ENCODE measurements around the gene LELP1. TPM values are rescaled to one million over a fixed set of nuclear protein-coding genes. Genes with fewer than 3 reads are reported as not detected.

LELP1 gene
- total RNA-seq, 2 experiments from 2014 or later = not detected

Other genes starting within 250 kb of the LELP1 start
- gene SPRR4, start 232.8 kb upstream of the LELP1 start, total RNA-seq = not detected
- gene SPRR1A, start 219.3 kb upstream of the LELP1 start, total RNA-seq = not detected
- not detected for gene SPRR3, start 201.7 kb upstream of the LELP1 start, total RNA-seq
- gene SPRR1B, start 172.2 kb upstream of the LELP1 start, total RNA-seq = not detected
- gene SPRR2D, start 162.3 kb upstream of the LELP1 start, total RNA-seq = not detected
- not detected for gene SPRR2A, start 145.9 kb upstream of the LELP1 start, total RNA-seq
- not detected for gene SPRR2B, start 131.8 kb upstream of the LELP1 start, total RNA-seq
- not detected for gene SPRR2E, start 108.9 kb upstream of the LELP1 start, total RNA-seq
- gene SPRR2F, start 89.9 kb upstream of the LELP1 start, total RNA-seq = not detected
- not detected for gene SPRR2G, start 52.5 kb upstream of the LELP1 start, total RNA-seq
- gene PRR9, start 14.2 kb downstream of the LELP1 start, total RNA-seq = not detected
- gene LORICRIN, start 56.3 kb downstream of the LELP1 start, total RNA-seq = not detected
- gene PGLYRP3, start 109.5 kb downstream of the LELP1 start, total RNA-seq = not detected
- not detected for gene PGLYRP4, start 145.4 kb downstream of the LELP1 start, total RNA-seq
- gene S100A9, start 154.4 kb downstream of the LELP1 start, total RNA-seq = under 1 TPM in 1 of 2 experiments, not detected in 1; 0.55 TPM
- not detected for gene S100A12, start 172.2 kb downstream of the LELP1 start, total RNA-seq
- gene S100A8, start 187.6 kb downstream of the LELP1 start, total RNA-seq = not detected
- gene S100A7A, start 213.1 kb downstream of the LELP1 start, total RNA-seq = not detected